ENCODE data around the gene C15orf40.

DNA sequence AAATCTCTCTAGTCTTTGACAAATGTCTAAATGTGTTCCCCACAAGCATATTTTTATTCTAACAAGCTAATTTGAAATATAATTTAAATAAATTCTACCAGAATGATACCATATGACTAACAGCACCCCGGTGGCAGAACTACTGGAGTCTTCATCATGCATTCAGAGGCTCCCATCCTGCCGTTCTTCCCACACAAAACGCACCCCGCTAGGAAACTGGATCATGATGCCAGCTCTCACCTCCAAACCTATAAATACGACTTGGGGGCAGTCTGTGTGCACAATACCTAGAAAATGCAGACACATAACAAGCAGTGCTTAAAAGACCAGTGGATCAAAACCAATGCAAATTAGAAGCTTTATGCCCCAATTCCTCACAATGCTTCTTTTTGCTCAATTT, 67.4 kb downstream of the C15orf40 start:
- TF ChIP-seq CTCF (IDR thresholded peaks at IDR 0.05) = no peak
- TF ChIP-seq EP300 (IDR thresholded peaks at IDR 0.05) = no peak
- TF ChIP-seq POLR2AphosphoS5 (IDR thresholded peaks at IDR 0.05) = no peak
- TF ChIP-seq POLR2A (IDR thresholded peaks at IDR 0.05; ENCODE audit: low read depth) = no peak
